Glutamatergic neuron (in vitro differentiated cells): ENCODE results near the gene ZFP30. TPM values are rescaled to one million over a fixed set of nuclear protein-coding genes. Genes with fewer than 3 reads are reported as not detected.

Source experiments
- DNase-seq: peaks from one replicate; pipeline ENCODE4 v3.0.0; 2022
- H3K27ac Mint-ChIP-seq: one replicate; pipeline ENCODE4 v1.8.0; 2020; ENCODE audit warnings: mild to moderate bottlenecking, mixed read lengths, inconsistent platforms; ENCODE audit not compliant: unreplicated experiment
- H3K27me3 Mint-ChIP-seq: one replicate; pipeline ENCODE4 v1.8.0; 2020; ENCODE audit warnings: mild to moderate bottlenecking, moderate library complexity, mixed read lengths, inconsistent platforms; ENCODE audit not compliant: unreplicated experiment
- H3K36me3 Mint-ChIP-seq: one replicate; pipeline ENCODE4 v1.8.0; 2020; ENCODE audit warnings: mild to moderate bottlenecking, mixed read lengths, inconsistent platforms; ENCODE audit not compliant: unreplicated experiment
- H3K4me1 Mint-ChIP-seq: one replicate; pipeline ENCODE4 v1.8.0; 2020; ENCODE audit warnings: mild to moderate bottlenecking, low read depth, mixed read lengths, inconsistent platforms; ENCODE audit not compliant: unreplicated experiment
- H3K4me3 Mint-ChIP-seq: one replicate; pipeline ENCODE4 v1.8.0; 2020; ENCODE audit warnings: mild to moderate bottlenecking, mixed read lengths, inconsistent platforms; ENCODE audit not compliant: unreplicated experiment
- H3K9me3 Mint-ChIP-seq: one replicate; pipeline ENCODE4 v1.8.0; 2020; ENCODE audit warnings: mild to moderate bottlenecking, moderate library complexity, mixed read lengths, inconsistent platforms; ENCODE audit not compliant: unreplicated experiment
- CTCF ChIP-seq: fragments of 200-600 bp; sonication (generic); IDR thresholded peaks from one replicate; pipeline ENCODE4 v1.5.0; 2021; ENCODE audit not compliant: partially characterized antibody, unreplicated experiment
- total RNA-seq: library from RNA; stranded (reverse); fragmentation: NEBNext Ultra II Directional; extraction: Animal tissue kit (Norgen Biotek cat#: 25700); gene quantifications from one replicate; pipeline ENCODE4 v1.2.1, GENCODE V29; 2021; ENCODE audit not compliant: unreplicated experiment

ZFP30 gene
- total RNA-seq, 1 donor from 2014 or later: 35.9 TPM

GRCh38 chr19:37594304-37594981 is 60.8 kb downstream of the ZFP30 start, which contains the start of the genes ZNF540 and ZNF571:
Gene ZNF540 (plus strand): TSS chr19:37594876. CDS start chr19:37598448, 3,572 bp downstream.
Gene ZNF571 (minus strand): TSS chr19:37594792. CDS start chr19:37586676, 8,116 bp downstream.
- peak within 1 kb of the TSS; percentile 76 for H3K27ac Mint-ChIP-seq
- H3K36me3 Mint-ChIP-seq: peaks cover 3% of the 10 kb centered on the region
- no peak for TF ChIP-seq CTCF
- peaks cover 15% of the 10 kb centered on the region for H3K9me3 Mint-ChIP-seq
- peaks cover 10% of the 10 kb centered on the region for H3K27me3 Mint-ChIP-seq
- peak; percentile 91 for DNase-seq
- H3K4me1 Mint-ChIP-seq: peaks cover 5% of the 10 kb centered on the region
- H3K4me3 Mint-ChIP-seq: peak within 1 kb of the TSS; percentile 98

GRCh38 chr19:37593996-37594303 is 61.3 kb downstream of the ZFP30 start:
- peaks cover 5% of the 10 kb centered on the region for H3K4me1 Mint-ChIP-seq
- peaks cover 8% of the 10 kb centered on the region for H3K36me3 Mint-ChIP-seq
- DNase-seq: no peak
- TF ChIP-seq CTCF: no peak
- peaks cover 10% of the 10 kb centered on the region for H3K27me3 Mint-ChIP-seq
- peaks cover 16% of the 10 kb centered on the region for H3K9me3 Mint-ChIP-seq
- H3K27ac Mint-ChIP-seq: peak overlapping the region; percentile 76
- peak overlapping the region; percentile 98 for H3K4me3 Mint-ChIP-seq

DNA sequence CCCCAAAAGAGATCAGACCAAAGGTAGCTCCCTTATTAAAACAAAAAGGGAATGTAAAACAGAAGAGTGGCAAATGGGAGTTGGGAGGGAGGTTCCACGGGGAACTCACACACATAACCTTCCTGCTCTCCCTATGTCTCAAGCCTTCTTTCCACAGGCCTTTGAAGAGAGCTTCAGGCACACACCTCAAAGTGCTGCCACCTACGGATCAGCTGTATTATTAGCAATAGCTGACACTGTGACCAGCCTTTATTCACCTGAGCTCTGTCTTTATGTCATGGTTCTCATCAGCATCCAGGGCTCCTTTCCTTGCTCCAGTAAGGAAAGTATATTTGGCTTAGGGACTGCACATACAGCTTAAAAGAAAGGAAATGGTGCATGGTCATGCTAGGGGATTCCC is 71.9 kb downstream of the ZFP30 start:
- H3K4me3 Mint-ChIP-seq: no peak overlapping the region
- H3K27me3 Mint-ChIP-seq: no peaks in the 10 kb centered on the region
- H3K4me1 Mint-ChIP-seq: no peaks in the 10 kb centered on the region
- TF ChIP-seq CTCF: no peak
- no peak for DNase-seq
- no peak overlapping the region for H3K27ac Mint-ChIP-seq
- H3K9me3 Mint-ChIP-seq: peaks cover 5% of the 10 kb centered on the region
- peaks cover 39% of the 10 kb centered on the region for H3K36me3 Mint-ChIP-seq

GRCh38 chr19:37572203-37572602 is 83.1 kb downstream of the ZFP30 start:
- no peaks in the 10 kb centered on the region for H3K27me3 Mint-ChIP-seq
- no peak overlapping the region for H3K27ac Mint-ChIP-seq
- no peak overlapping the region for H3K4me3 Mint-ChIP-seq
- DNase-seq: no peak
- TF ChIP-seq CTCF: no peak
- H3K9me3 Mint-ChIP-seq: peaks cover 19% of the 10 kb centered on the region
- peaks cover 56% of the 10 kb centered on the region for H3K36me3 Mint-ChIP-seq
- H3K4me1 Mint-ChIP-seq: no peaks in the 10 kb centered on the region

GRCh38 chr19:37565370-37565669 is 89.9 kb downstream of the ZFP30 start:
- TF ChIP-seq CTCF: no peak
- DNase-seq: no peak
- Mint-ChIP-seq H3K4me1 (no peaks in the 10 kb centered on the region), H3K9me3 (peaks cover 12% of the 10 kb centered on the region), H3K4me3 (no peak overlapping the region), H3K27me3 (no peaks in the 10 kb centered on the region), H3K36me3 (peaks cover 71% of the 10 kb centered on the region), H3K27ac (no peak overlapping the region)
